DMS153 treated with DMSO at 0.1 percent for 48 hours (cell line): ENCODE data around the gene MICALL1.

ENCODE experiments used
- DNase-seq: peaks from one replicate; lab custom pipeline; 2025; ENCODE audit not compliant: unreplicated experiment; lab: John Stamatoyannopoulos, UW

The MICALL1 gene, protein sequence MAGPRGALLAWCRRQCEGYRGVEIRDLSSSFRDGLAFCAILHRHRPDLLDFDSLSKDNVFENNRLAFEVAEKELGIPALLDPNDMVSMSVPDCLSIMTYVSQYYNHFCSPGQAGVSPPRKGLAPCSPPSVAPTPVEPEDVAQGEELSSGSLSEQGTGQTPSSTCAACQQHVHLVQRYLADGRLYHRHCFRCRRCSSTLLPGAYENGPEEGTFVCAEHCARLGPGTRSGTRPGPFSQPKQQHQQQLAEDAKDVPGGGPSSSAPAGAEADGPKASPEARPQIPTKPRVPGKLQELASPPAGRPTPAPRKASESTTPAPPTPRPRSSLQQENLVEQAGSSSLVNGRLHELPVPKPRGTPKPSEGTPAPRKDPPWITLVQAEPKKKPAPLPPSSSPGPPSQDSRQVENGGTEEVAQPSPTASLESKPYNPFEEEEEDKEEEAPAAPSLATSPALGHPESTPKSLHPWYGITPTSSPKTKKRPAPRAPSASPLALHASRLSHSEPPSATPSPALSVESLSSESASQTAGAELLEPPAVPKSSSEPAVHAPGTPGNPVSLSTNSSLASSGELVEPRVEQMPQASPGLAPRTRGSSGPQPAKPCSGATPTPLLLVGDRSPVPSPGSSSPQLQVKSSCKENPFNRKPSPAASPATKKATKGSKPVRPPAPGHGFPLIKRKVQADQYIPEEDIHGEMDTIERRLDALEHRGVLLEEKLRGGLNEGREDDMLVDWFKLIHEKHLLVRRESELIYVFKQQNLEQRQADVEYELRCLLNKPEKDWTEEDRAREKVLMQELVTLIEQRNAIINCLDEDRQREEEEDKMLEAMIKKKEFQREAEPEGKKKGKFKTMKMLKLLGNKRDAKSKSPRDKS

DNA sequence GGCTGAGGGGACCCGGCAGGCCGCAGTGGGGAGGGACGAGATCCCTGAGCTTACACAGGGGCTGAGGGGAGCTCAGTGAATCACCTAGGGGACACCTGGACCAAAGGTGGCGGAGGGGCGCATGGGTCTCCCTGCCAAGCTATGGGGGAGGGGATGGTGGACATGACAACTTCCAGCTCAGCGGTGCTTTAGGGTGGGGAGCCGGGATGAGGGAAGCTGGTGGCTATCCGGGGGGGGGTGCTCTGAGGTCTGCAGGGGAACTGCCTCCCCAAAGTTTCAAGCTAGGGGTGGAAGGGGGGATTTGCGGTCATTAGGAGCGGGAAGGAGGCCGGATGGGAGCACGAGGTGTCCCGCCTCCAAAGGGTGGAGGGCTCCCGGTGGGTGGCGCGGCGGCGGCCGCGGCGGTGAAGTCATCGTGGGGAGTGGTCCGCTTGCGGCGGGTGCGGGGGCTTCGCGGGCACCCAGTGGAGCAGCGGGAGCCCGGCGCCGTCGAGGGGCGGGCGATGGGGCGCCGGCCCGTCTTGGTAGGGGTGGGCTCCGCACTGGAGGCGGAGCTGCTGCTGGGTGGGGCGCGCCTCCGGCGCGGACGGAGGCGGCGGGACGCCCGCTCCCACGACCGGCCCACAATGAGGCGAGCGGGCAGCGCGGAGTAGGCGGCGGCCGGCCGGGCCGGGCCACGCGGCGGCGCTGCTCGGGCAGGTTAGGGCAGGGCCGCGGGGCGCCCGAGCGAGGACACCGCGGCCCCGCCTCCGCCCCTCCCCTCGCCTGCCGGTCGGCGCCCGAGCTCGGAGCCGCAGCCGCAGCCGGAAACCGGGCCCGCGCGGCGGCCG, at the start of gene MICALL1:
Gene MICALL1, plus strand, starts transcription at position 764 of the 830 bp plus-strand sequence. CDS start 126 bp downstream, outside the sequence.
- peak; percentile 11 for DNase-seq

DNA sequence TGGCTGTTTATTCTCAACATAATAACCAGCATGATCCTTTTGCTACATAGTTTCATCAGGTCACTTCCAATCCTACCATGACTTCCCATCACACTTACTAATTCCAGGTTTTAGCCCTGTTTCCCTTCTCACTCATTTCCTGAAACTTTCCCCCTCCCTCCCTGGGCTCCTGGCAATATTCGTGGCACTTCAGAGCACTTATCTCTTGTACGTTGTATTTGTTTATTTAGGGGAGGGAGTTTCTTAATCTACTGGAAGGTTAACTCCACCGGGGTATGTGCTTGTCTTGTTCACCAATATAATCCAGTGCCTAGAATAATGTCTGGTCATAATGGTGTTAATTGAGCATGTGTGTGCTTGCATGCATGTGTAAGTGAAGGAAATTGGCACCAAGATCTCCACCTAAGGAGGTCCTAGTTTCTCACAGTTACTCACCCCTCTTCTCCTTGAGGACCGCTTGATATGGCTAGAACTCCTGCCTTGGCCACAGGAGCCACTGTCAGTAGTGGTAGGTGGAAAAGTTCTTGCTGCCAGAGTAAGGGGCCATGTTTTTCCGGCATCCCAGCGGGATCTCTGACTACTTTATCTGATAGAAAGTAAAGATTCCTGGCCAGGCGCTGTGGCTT, 45.2 kb upstream of the MICALL1 start:
- no peak for DNase-seq

DNA sequence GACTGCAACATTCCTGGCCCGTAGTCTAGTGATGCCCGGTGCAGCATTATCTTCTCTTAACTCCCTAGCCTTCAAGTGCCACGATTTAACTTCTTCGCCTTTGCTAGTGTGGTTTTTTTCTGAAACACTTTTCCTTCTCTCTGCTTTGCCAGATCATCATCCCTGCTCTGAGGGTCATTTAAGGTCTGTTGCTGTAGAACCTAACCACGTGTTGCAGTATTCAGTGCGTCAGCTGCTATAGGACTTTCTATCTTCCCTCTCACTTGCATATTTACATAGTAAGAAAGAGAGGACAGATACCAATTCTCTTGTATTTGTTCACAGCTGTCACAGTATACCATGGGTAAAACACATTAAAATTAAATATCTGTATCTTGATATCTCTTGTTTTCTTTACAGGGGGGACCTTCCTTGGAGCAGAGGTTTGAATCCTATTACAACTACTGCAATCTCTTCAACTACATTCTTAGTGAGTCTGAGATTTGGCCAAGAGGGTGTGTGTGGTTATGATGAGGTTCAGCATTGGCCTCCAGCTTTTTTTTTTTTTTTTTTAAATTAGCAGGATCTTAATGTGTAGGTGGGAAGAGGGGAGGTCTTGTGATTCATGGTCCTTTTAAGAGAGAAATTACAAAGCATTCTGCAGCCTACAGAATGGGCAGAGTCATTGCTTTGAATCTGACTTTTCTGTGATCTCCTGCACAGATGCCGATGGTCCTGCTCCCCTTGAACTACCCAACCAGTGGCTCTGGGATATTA, 43.3 kb upstream of the MICALL1 start:
- DNase-seq, result no peak

DNA sequence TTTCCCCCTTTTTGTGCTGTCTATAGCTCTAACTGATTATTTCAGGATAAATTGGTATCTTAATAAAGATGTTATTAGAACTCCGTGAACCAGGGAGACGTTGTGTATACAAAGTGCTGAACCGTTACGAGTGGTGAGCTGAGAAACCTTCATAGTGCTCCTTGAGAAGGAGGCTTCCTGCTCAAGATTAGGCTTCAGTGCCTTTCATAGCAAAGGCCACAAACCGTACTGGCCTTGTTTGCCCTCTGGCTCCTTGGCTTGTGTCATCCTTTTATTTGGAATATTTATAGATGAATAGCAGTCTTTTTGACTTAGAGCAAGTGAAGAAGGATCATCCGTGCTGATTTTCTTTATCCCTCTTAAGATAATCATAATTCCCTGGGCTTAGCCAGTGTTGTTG, 40.6 kb upstream of the MICALL1 start:
- no peak for DNase-seq

DNA sequence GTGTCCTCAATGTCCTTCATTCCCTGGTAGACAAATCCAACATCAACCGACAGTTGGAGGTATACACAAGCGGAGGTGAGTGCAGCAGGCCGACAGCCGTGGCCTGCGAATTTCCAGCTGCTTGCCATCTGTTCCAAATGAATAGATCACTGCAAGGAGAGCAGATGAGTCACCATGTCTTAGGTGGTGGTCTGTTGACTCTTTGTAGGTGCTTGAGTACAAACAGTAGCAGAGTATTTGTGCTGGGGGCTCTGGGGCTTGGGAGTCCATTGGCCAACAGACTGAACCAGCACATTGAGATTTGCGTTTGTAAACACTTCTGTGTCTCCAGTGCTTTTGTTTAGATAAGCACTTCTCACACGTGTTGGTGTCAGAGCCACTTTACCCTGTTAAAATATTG, 35.8 kb upstream of the MICALL1 start:
- DNase-seq, result no peak

DNA sequence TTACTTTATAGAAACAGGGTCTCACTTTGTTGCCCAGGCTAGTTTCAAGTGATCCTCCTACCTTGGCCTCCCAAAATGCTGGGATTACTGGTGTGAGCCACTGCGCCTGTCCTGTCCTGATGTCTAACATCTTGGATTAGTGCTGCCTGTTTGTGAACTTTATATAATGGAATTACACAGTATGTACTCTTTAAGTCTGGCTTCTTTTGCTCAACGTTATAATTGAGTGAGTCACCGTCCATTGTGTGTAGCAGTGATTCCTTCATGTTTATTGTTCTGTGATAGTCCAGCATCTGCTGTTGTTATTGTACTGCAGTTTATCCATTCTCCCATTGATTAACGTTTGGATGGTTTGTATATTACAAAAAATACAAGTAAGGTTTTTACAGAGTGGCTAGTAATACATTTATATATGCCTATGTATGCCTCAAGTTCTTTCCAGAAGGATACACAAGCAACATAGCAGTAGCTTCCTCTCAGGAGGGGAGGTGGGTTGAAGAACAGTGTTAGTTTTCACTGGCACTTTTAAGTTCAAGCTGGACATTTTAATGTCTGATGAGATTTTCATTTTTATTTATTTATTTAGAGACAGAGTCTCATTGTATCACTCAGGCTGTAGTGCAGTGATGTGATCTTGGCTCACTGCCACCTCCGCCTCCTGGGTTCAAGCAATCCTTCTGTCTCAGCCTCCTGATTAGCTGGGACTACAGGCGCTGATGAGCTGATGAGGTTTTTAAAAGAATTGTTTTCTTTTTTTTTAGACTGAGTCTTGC, 25.2 kb upstream of the MICALL1 start:
- no peak for DNase-seq

DNA sequence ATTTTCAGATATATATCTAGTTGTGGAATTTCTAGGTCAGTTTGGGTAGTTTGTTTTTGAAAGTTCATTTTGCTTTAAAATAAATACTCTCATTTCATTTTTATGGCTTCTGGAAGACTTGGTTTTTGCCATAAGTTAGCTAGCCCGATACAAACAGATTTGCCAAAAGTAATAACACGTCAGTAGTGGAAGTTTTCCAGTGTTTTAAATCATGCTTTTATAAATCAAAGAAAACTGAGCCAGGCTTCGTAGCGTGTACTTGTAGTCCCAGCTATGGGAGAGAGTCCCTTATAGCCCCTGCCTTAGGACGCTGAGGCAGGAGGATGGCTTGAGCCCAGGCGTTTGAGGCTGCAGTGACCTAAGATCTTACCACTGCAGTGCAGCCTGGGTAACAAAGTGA, 21.7 kb upstream of the MICALL1 start:
- DNase-seq, result no peak

DNA sequence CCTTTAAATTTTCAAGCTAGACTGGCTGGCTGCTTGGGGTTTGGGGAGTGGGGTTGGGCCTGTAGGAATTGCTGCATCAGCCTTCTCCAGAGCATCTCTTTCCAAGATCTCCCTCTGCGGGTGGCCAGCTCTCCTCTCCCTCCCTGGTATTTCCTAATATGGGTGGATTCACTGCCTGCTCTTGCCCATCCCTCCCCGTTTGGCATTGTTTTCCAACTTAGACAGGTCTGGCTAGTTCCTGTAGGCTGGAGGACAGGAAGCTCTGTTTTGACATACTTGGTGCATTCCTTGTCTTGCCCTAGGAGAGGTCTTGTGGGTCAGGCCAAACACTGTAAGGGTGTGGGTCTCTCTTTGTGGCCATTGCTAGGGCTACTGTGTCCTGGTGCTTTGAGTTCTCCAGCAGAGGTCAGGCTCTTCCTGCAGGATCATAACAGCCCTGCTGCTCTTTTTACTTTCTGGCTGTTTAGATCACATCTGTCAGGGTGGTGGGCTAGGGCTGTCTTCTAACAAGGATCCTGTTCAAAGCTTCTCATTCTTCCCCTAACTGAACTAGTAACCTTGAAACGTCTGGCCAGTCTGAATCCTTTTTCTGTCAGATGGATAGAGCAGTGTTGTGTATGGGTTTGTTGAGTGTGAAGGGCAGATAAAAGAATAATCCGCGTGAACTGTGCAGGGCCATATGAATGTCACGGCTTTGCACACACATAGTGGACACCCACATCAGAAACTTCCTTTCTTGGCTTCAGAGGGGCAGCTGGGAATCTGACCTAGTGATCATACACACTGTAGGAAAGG, 18.3 kb upstream of the MICALL1 start:
- no peak for DNase-seq

DNA sequence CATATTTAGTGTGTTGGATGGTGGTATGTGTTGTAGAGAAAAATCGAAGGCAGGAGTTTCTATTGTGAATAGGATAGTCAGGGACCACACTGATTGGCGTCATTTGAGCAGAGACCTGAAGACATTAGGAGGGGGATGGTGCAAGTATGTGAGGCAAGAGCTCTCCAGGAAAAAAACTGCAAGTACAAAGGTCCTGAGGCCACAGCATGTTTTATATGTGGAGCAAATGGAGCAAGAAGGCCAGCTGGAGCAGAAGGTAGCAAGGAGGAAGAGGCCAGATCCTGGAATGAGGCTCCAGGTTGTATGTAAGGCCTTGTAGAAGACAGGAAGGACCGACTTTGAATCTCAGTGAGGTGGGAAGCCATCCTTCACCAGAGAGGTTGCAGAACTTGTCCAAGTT, 14.2 kb upstream of the MICALL1 start:
- DNase-seq, result no peak

DNA sequence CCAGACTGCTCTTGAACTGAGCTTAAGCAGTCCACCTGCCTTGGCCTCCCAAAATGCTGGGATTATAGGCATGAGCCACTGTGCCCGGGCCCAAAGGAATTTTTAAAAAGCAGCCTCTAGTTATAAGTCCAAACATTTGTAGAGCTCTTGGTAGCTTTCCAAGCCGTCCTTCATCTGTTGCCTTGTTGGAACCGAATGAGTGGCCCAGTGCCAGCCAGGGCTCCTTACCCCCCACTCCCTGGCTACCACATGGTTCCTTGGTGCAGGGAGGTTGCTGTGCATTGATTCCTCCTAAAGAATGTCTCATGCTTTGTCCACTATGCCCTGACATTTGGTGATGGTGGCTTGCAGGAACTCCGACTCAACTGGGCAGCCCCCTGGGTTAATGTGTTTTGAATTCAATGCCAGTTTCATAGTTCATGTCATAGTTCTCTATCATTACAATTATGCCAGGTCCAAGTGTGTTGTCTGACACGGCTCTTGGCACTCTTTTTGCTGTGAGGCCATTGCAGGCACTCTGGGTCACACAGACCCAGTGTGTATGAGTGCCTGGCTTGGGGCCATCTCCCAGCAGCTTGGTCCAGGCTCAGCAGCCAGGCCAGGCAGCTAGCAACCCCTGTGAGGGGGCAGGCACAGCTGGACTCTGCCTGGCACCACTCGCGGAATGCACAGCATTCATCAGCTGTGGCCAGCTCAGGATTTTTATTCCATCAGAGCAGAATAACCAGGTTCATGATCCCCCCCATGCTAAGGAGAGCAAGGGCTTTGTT, 13.3 kb upstream of the MICALL1 start:
- no peak for DNase-seq

DNA sequence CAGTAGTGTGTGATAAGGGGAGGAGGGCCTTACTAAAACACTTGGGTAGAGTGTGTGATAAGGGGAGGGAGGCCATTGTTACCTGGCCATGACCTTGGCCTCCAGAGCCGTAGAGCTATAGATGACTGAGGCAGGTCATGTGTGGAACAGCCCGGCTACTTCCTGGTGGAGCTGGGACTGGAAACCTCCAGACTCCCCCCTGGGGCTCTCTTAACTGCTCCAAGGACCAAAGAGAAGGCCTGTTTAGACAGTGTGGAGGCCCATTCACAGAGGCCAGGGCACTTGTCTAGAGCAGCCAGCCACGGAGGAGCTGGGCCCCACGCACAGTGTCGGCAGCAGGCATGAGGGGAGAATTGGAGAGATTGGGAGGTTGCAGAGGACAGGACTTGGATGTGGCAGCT, 12.5 kb upstream of the MICALL1 start:
- DNase-seq, result no peak

DNA sequence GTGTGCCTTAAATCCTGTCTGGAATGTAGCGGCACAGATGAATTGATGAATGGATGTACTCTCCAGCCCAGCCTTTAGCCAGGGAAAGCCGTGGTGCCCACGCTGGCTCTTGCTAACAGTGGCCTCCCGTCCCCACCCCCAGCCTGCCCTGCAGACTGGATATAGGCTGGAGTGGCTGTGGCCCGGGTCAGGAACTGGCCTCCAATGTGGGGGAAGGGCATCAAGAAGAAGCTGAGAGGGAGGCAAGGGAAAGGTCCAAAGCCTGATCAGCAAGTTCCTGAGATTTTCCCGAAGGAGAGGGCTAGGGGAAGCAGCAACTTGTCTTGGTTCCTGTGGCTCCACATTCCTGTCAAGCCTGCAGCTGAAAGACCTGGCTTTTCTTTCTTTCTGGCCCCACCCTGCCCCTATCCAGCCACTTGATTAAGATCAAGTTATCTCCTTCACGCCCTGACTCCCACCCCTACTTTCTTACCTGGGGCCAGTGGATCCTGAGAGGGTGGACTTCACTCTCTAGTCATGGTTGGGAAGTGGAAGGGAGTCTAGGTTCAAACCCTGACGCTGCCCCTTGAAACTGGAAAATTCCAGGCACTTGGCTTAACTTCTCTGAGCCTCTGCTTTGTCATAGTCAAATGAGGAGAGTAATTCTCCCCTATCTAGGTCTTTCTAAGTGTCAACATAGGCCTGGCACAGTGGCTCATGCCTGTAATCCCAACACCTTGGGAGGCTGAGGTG, 11.0 kb upstream of the MICALL1 start:
- DNase-seq, result no peak

DNA sequence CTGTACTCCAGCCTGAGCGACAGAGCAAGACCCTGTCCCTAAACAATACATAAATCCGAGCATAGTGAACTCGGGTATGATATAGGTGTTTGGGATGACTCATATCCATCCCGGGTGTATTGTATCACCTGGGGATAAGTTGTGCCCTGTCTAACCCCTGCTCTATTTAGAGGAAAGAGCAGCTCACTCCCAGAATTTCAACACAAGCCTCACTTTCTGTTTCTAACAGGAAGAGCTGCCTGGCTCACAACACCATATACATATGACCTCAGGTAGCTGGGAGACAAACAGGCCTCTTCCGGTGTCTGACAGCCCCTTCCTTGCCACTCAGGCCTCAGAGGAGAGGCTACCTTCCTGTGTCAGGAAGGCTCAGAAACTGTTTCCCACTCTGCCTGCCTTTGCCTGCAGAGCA, 9.9 kb upstream of the MICALL1 start:
- DNase-seq, result peak; percentile 59

DNA sequence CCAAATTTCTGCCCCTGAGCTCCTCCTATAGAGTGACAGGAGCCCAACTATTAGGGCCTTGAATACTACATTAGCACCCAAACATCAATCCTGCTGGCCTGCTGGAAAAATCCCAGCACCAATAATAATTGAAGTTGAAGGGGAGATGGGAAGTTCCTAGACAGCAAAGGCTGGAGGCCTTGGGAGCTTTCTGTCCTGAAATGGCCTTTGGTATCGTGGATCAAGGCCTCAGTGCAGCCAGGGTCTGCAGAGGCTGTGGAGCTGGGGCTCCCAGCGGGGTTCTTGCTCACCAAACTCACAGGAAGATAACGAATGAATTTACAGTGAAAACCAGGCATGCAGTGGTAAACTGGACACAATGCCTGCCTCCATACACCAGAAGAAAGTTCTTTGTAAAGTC, 9.2 kb upstream of the MICALL1 start:
- no peak for DNase-seq

DNA sequence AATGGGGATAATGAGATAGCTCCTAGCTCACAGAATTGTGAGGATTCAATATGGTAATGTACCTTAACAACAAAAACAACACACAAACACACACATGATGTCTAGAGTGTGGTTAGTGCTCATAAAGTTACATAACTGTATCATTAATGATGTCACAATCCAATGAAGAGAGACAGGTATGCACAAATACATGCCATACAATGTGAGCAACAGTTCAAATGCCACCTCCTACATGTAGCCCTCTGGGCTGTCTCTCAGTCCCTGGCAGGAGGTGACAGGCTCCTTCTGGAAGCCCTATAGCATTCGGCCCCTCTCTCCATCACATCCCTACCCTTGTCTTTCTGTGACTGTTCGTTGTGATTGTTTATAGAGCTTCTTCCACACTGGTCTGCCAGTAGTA, 8.3 kb upstream of the MICALL1 start:
- DNase-seq, result no peak

DNA sequence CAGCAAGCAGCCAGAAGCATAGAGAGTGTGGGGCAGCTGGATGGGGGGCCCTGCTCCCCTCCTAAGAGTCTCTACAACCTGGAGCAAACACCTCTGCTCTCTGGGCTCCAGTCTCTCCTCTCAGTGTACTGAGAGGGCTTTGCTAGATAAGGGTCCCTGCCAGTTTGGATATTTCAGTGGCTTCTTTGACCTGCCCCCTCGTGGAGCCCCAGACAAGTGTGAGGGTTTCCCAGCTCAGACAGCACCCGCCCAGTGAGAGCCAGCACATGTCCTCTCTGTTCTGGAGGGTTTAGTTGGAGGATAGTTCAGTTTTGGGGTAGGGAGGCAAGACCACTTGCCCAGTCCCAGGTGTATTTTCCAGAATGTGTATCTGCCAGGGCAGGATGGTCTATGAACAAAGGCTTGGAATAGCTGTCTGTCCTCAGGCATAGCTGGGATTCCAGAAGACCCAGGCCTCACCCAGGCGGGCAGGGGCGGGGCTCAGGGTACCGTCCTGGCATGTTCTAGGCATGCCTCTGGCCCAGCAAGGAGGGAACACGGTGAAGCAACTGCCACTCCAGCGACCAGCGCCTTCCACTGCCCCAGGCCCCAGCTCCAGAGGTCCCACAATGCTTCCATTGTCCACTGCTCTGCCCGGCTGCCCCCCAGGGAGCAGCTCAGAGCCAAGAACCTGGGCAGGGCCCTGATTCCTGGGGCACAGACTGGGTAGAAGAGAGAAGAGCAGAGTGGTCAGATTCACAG, 7.5 kb upstream of the MICALL1 start:
- no peak for DNase-seq
